Endothelial cell of umbilical vein (primary cell): Measurements from ENCODE around the gene RNF213.
"Not testable (repeated sequence)": the region's sequence is repeated elsewhere in the genome, so short reads cannot be mapped to it uniquely, and the experiment has no call there.

ENCODE experiments used
- CTCF ChIP-seq, 2 donors: IDR thresholded peaks; 1 replicate in 1 of 2; 2 replicates in 1 of 2; pipeline ENCODE4 v1.5.1; 2011; ENCODE audit warnings: low read length in 2 of 2, mild to moderate bottlenecking in 2 of 2, moderate library complexity in 2 of 2, control low read depth in 1 of 2, inconsistent platforms in 1 of 2, low read depth in 1 of 2; ENCODE audit not compliant: insufficient read depth in 1 of 2; ENCODE audit errors: extremely low read depth in 1 of 2
- EZH2 ChIP-seq: IDR thresholded peaks from 2 replicates; pipeline ENCODE4 v1.6.1; 2012; ENCODE audit warnings: borderline replicate concordance, low read depth, mild to moderate bottlenecking, moderate library complexity, low read length, inconsistent platforms; ENCODE audit not compliant: severe bottlenecking
- FOS ChIP-seq: IDR thresholded peaks from 2 replicates; pipeline ENCODE4 v1.6.1; 2011; ENCODE audit warnings: mild to moderate bottlenecking, low read length, moderate library complexity, borderline replicate concordance; ENCODE audit not compliant: insufficient read depth
- GATA2 ChIP-seq: IDR thresholded peaks from 2 replicates; pipeline ENCODE4 v1.7.0; 2011; ENCODE audit warnings: low read depth, mild to moderate bottlenecking, moderate library complexity, mixed read lengths, low read length; ENCODE audit not compliant: insufficient read length, insufficient read depth
- JUN ChIP-seq: IDR thresholded peaks from 2 replicates; pipeline ENCODE4 v1.6.1; 2011; ENCODE audit warnings: borderline replicate concordance, low read depth; ENCODE audit not compliant: insufficient read length, insufficient read depth
- POLR2A ChIP-seq: IDR thresholded peaks from 2 replicates; pipeline ENCODE4 v1.6.1; 2012; ENCODE audit warnings: low read depth, mild to moderate bottlenecking, control low read depth, low read length
- POLR2AphosphoS5 ChIP-seq: IDR thresholded peaks from 2 replicates; pipeline ENCODE4 v1.6.1; 2012; ENCODE audit warnings: low read depth, mild to moderate bottlenecking, control low read depth, low read length, moderate library complexity; ENCODE audit not compliant: insufficient read depth

- not testable (repeated sequence) for TF ChIP-seq POLR2A; CTCF (IDR thresholded peaks at IDR 0.05; ENCODE audit: extremely low read depth in 1 of 2, insufficient read depth in 1 of 2, low read depth in 1 of 2, low read length in 2 of 2); FOS; EZH2; POLR2AphosphoS5; GATA2; JUN
Measured at GRCh38 chr17:80299350-80300100, 38.9 kb downstream of the RNF213 start.
